GM12864 (cell line): Measurements from ENCODE around the gene TMEM50B.
"Not testable (repeated sequence)": the region's sequence is repeated elsewhere in the genome, so short reads cannot be mapped to it uniquely, and the experiment has no call there.

Experiments used
- DNase-seq: peaks from one replicate; pipeline ENCODE4 v3.0.0-alpha.2; 2011; ENCODE audit warnings: low read depth
- H3K4me3 ChIP-seq: 2 replicates; pipeline ENCODE4 v1.5.1; 2011; ENCODE audit warnings: mild to moderate bottlenecking, low read depth, low read length, control low read depth
- CTCF ChIP-seq: IDR thresholded peaks from 2 replicates; pipeline ENCODE4 v1.5.1; 2011; ENCODE audit warnings: low read depth, mild to moderate bottlenecking, moderate library complexity, low read length, control low read depth, inconsistent platforms; ENCODE audit errors: missing control alignments

The TMEM50B gene

GRCh38 chr21:33419538-33420123, 60.1 kb downstream of the TMEM50B start:
- DNase-seq = no peak
- TF ChIP-seq CTCF = no peak
- no peak overlapping the region for H3K4me3 ChIP-seq

- DNase-seq = no peak
- no peak for TF ChIP-seq CTCF
- H3K4me3 ChIP-seq = no peak overlapping the region
Observed at GRCh38 chr21:33418691-33419090, 61.1 kb downstream of the TMEM50B start.

GRCh38 chr21:33414926-33415325, 64.8 kb downstream of the TMEM50B start:
- no peak for TF ChIP-seq CTCF
- DNase-seq = no peak
- no peak overlapping the region for H3K4me3 ChIP-seq

GRCh38 chr21:33414068-33414467, 65.7 kb downstream of the TMEM50B start:
- H3K4me3 ChIP-seq = no peak overlapping the region
- no peak for DNase-seq
- TF ChIP-seq CTCF = no peak

GRCh38 chr21:33412832-33413519, 66.8 kb downstream of the TMEM50B start:
- TF ChIP-seq CTCF = no peak
- no peak for DNase-seq
- H3K4me3 ChIP-seq = no peak overlapping the region

- H3K4me3 ChIP-seq, DNase-seq: not testable (repeated sequence)
Observed at GRCh38 chr21:33412439-33412831, 67.3 kb downstream of the TMEM50B start.

GRCh38 chr21:33411949-33412430, 67.8 kb downstream of the TMEM50B start:
- no peak for DNase-seq
- H3K4me3 ChIP-seq = no peak overlapping the region
- no peak for TF ChIP-seq CTCF
